Peyer's patch (tissue), 4 donors: ENCODE data around the gene SEMA4A. TPM values are rescaled to one million over a fixed set of nuclear protein-coding genes. Genes with fewer than 3 reads are reported as not detected.
A peak's percentile ranks its signal among the peaks of the same experiment; 100 is the strongest.

Experiments
- DNase-seq, 3 donors: peaks; one replicate each; pipeline ENCODE4 v3.0.0-alpha.2; 2017 to 2019
- H3K27ac ChIP-seq, 4 donors: fragments of 200-600 bp; sonication (generic); one replicate each; pipeline ENCODE4 v1.5.1; 2016 to 2019
- H3K27me3 ChIP-seq, 2 donors: fragments of 200-600 bp; sonication (generic); one replicate each; pipeline ENCODE4 v1.5.1; 2019
- H3K36me3 ChIP-seq, 3 donors: fragments of 200-600 bp; sonication (generic); one replicate each; pipeline ENCODE4 v1.5.1; 2016 to 2019
- H3K4me1 ChIP-seq, 4 donors: fragments of 200-600 bp; sonication (generic); one replicate each; pipeline ENCODE4 v1.5.1; 2016 to 2019
- H3K4me3 ChIP-seq, 4 donors: fragments of 200-600 bp; sonication (generic); 1 replicate in 3 of 4; 2 replicates in 1 of 4; pipeline ENCODE4 v1.5.1; 2016 to 2019; ENCODE audit warnings: mild to moderate bottlenecking in 1 of 4
- H3K9me3 ChIP-seq, 4 donors: fragments of 200-600 bp; sonication (generic); one replicate each; pipeline ENCODE4 v1.5.1; 2016 to 2019; ENCODE audit warnings: mild to moderate bottlenecking in 1 of 4
- POLR2A ChIP-seq, 2 donors: fragments of 450-650 bp; IDR thresholded peaks; one replicate each; pipeline ENCODE4 v1.5.1; 2017; ENCODE audit warnings: antibody characterized with exemption in 2 of 2, mild to moderate bottlenecking in 2 of 2, moderate library complexity in 2 of 2
- total RNA-seq, 4 donors: library from RNA; depleted of rRNA; stranded (reverse); fragments of >200 nt; gene quantifications; one replicate each; pipeline ENCODE4 v1.1.0, GENCODE V29; 2016
- TF ChIP-seq, protein P1 (sequence below), 6 experiments: fragments of 450-650 bp in 4 of 6; fragments of 200-600 bp in 2 of 6; sonication (generic) in 1 of 6; IDR thresholded peaks; one replicate each; pipeline ENCODE4 v1.5.1; 2017 to 2019; ENCODE audit warnings: antibody characterized with exemption in 6 of 6, mild to moderate bottlenecking in 3 of 6, moderate library complexity in 1 of 6

Gene SEMA4A
- total RNA-seq, 4 donors from 2014 or later: 1.5 to 19.0 (median 3.2) TPM

DNA sequence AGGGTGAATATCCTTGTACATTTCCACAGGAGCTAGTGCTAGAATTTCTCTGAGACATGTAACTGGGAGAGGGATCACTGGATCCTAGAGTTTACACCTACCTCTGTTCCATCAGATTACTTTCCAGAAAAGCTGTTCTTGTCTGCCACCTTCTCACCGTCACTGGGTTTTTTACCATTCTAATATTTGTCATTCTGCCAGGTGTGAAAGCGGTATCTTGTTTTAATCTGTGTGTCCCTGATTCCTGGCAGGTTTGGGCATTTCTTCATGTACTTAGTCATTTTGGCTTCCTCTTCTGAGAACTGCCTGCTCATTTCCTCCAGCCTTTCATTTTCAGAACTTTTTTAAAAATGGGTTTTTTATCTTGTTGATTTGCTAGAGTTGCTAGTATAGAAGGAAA lies 64.5 kb downstream of the SEMA4A start:
- Histone ChIP-seq H3K9me3 (no peaks in the 10 kb centered on the region), H3K27ac (peak overlapping the region in 1 of 4 donors; percentile 19), H3K4me3 (no peak overlapping the region), H3K27me3 (no peaks in the 10 kb centered on the region), H3K36me3 (peaks cover 0 to 27% (median 0%) of the 10 kb centered on the region in 3 donors), H3K4me1 (peaks cover 0 to 10% (median 5%) of the 10 kb centered on the region in 4 donors)
- TF ChIP-seq, protein P1, sequence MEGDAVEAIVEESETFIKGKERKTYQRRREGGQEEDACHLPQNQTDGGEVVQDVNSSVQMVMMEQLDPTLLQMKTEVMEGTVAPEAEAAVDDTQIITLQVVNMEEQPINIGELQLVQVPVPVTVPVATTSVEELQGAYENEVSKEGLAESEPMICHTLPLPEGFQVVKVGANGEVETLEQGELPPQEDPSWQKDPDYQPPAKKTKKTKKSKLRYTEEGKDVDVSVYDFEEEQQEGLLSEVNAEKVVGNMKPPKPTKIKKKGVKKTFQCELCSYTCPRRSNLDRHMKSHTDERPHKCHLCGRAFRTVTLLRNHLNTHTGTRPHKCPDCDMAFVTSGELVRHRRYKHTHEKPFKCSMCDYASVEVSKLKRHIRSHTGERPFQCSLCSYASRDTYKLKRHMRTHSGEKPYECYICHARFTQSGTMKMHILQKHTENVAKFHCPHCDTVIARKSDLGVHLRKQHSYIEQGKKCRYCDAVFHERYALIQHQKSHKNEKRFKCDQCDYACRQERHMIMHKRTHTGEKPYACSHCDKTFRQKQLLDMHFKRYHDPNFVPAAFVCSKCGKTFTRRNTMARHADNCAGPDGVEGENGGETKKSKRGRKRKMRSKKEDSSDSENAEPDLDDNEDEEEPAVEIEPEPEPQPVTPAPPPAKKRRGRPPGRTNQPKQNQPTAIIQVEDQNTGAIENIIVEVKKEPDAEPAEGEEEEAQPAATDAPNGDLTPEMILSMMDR (IDR thresholded peaks at IDR 0.05): no peak
- TF ChIP-seq POLR2A (IDR thresholded peaks at IDR 0.05): no peak
- no peak for DNase-seq

GRCh38 chr1:156220226-156220625 lies 66.8 kb downstream of the SEMA4A start:
- Histone ChIP-seq H3K9me3 (no peaks in the 10 kb centered on the region), H3K27ac (no peak overlapping the region), H3K4me3 (no peak overlapping the region), H3K4me1 (no peaks in the 10 kb centered on the region), H3K27me3 (no peaks in the 10 kb centered on the region), H3K36me3 (peaks cover 0 to 38% (median 0%) of the 10 kb centered on the region in 3 donors)
- no peak for TF ChIP-seq POLR2A (IDR thresholded peaks at IDR 0.05)
- TF ChIP-seq, protein P1 (IDR thresholded peaks at IDR 0.05): no peak
- DNase-seq: no peak

DNA sequence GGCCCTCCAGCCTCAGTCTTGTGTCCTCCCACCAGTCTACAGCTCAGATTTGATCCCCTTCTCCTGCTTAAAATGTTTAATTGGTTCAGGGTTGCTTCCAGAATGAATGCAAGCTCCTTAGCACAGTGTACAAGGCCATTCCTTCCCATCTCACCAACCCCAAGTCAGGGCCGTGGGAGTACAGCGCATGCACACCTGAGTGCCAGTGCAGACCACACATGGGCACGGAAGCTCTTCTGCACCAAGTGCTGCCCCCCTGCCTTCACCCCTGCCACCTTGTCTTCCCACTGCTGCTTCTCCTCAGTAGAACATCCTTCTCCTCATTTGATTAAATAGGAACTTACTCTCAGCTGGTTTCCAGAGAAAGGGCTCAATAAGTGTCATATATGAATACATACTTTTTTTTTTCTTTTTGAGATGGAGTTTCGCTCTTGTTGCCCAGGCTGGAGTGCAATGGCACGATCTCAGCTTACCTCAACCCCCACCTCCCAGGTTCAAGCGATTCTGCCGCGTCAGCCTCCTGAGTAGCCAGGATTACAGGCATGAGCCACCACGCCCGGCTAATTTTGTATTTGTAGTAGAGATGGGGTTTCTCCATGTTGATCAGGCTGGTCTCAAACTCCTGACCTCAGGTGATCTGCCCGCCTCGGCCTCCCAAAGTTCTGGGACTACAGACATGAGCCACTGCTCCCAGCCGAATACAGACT lies 68.8 kb downstream of the SEMA4A start:
- Histone ChIP-seq H3K9me3 (no peaks in the 10 kb centered on the region), H3K4me1 (no peaks in the 10 kb centered on the region), H3K4me3 (no peak overlapping the region), H3K36me3 (peaks cover 0 to 43% (median 0%) of the 10 kb centered on the region in 3 donors), H3K27ac (no peak overlapping the region), H3K27me3 (no peaks in the 10 kb centered on the region)
- no peak for DNase-seq
- TF ChIP-seq, protein P1 (IDR thresholded peaks at IDR 0.05): no peak
- no peak for TF ChIP-seq POLR2A (IDR thresholded peaks at IDR 0.05)

GRCh38 chr1:156225677-156226014 lies 72.3 kb downstream of the SEMA4A start:
- no peaks in the 10 kb centered on the region for H3K9me3 ChIP-seq
- no peak for DNase-seq
- H3K4me1 ChIP-seq: no peaks in the 10 kb centered on the region
- H3K27ac ChIP-seq: no peak overlapping the region
- H3K36me3 ChIP-seq: peaks cover 0 to 55% (median 0%) of the 10 kb centered on the region in 3 donors
- H3K4me3 ChIP-seq: no peak overlapping the region
- H3K27me3 ChIP-seq: no peaks in the 10 kb centered on the region
- TF ChIP-seq, protein P1 (IDR thresholded peaks at IDR 0.05): no peak
- TF ChIP-seq POLR2A (IDR thresholded peaks at IDR 0.05): no peak

- DNase-seq: no peak
- no peak overlapping the region for H3K27ac ChIP-seq
- H3K4me3 ChIP-seq: no peak overlapping the region
- no peaks in the 10 kb centered on the region for H3K9me3 ChIP-seq
- H3K27me3 ChIP-seq: no peaks in the 10 kb centered on the region
- no peak for TF ChIP-seq POLR2A (IDR thresholded peaks at IDR 0.05)
- TF ChIP-seq, protein P1 (IDR thresholded peaks at IDR 0.05): no peak
- no peaks in the 10 kb centered on the region for H3K4me1 ChIP-seq
- H3K36me3 ChIP-seq: peaks cover 0 to 51% (median 0%) of the 10 kb centered on the region in 3 donors
Measured at GRCh38 chr1:156226116-156226538, 72.7 kb downstream of the SEMA4A start.
